Ovary (tissue), 3 donors: ENCODE measurements around the gene PZP.

Source experiments
- EP300 ChIP-seq: sonication (generic); formaldehyde crosslinking; IDR thresholded peaks from one replicate; pipeline ENCODE4 v1.6.1; 2017; ENCODE audit warnings: antibody characterized with exemption
- POLR2A ChIP-seq: fragments of 450-650 bp; IDR thresholded peaks from one replicate; pipeline ENCODE4 v1.6.1; 2017; ENCODE audit warnings: antibody characterized with exemption, mild to moderate bottlenecking, moderate library complexity
- TF ChIP-seq, protein P1 (sequence below), 3 donors: fragments of 450-650 bp in 2 of 3; fragments of 200-600 bp in 1 of 3; IDR thresholded peaks; one replicate each; pipeline versions ENCODE4 v1.5.1 to v1.8.0; 2016 to 2022; ENCODE audit warnings: antibody characterized with exemption in 3 of 3, mild to moderate bottlenecking in 1 of 3
- donor health status: DM: no; HTN: no; CAD: no.

DNA sequence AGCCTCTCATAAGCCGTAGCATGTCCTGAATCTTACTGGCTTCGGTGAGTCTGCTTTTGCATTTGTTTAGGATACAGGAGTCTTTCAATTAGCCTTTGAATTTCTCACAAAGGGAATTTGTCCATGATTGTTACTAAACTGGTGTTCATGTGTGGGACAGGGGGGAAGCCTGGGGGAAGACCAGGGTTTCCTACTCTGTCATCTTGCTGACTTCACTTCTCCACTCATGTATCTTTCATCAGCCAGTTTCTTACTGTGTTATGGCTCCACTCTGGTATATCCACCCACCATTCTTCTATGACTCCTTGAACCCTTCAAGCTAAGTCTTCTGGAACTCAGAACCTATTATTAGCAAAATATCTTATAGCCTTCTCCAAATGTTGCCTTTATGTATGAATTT, 60.7 kb downstream of the PZP start:
- no peak for TF ChIP-seq POLR2A
- TF ChIP-seq, protein P1, sequence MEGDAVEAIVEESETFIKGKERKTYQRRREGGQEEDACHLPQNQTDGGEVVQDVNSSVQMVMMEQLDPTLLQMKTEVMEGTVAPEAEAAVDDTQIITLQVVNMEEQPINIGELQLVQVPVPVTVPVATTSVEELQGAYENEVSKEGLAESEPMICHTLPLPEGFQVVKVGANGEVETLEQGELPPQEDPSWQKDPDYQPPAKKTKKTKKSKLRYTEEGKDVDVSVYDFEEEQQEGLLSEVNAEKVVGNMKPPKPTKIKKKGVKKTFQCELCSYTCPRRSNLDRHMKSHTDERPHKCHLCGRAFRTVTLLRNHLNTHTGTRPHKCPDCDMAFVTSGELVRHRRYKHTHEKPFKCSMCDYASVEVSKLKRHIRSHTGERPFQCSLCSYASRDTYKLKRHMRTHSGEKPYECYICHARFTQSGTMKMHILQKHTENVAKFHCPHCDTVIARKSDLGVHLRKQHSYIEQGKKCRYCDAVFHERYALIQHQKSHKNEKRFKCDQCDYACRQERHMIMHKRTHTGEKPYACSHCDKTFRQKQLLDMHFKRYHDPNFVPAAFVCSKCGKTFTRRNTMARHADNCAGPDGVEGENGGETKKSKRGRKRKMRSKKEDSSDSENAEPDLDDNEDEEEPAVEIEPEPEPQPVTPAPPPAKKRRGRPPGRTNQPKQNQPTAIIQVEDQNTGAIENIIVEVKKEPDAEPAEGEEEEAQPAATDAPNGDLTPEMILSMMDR (IDR thresholded peaks at IDR 0.05) = no peak
- no peak for TF ChIP-seq EP300
